Measurements from ENCODE around the gene NPAS1. TPM values are rescaled to one million over a fixed set of nuclear protein-coding genes. Genes with fewer than 3 reads are reported as not detected.

The NPAS1 gene
- polyA plus RNA-seq, 1 donor (not counting 4 experiments of a cell fraction or from before 2014, with no cell fraction given) = 0.42 TPM

- FAIRE-seq (no peak), DNase-seq (ENCODE audit: low read depth, low spot score) (no peak)
- peaks cover 3% of the 10 kb centered on the region for H3K4me1 ChIP-seq (ENCODE audit: control insufficient read depth, extremely low read depth, insufficient read depth, low read length)
- no peak overlapping the region for H3K4me3 ChIP-seq (ENCODE audit: control insufficient read depth in 2 of 3, extremely low read depth in 1 of 3, insufficient read depth in 2 of 3, low read depth in 1 of 3, low read length in 3 of 3)
- no peak overlapping the region for H3K4me2 ChIP-seq (ENCODE audit: control insufficient read depth, extremely low read depth, insufficient read depth, low read depth, low read length)
- no peak overlapping the region for H3K9ac ChIP-seq (ENCODE audit: control insufficient read depth, extremely low read depth, insufficient read depth, low read length)
- H3K27me3 ChIP-seq (ENCODE audit: control insufficient read depth, extremely low read depth, insufficient read depth, low read length) = no peaks in the 10 kb centered on the region
- no peaks in the 10 kb centered on the region for H3K9me1 ChIP-seq (ENCODE audit: control insufficient read depth, extremely low read depth, insufficient read depth, low read length)
- dilution Hi-C loops (cut with MboI; ENCODE audit: extremely low pct_ligation_motif_present, low sequenced_read_pairs) = no loop called here
- H2AFZ ChIP-seq (ENCODE audit: control insufficient read depth, low read length) = no peak overlapping the region
- no peaks in the 10 kb centered on the region for H3K79me2 ChIP-seq (ENCODE audit: control insufficient read depth, insufficient read depth, low read length)
- no peaks in the 10 kb centered on the region for H4K20me1 ChIP-seq (ENCODE audit: control insufficient read depth, extremely low read depth, insufficient read depth, low read length)
- H3K27ac ChIP-seq (ENCODE audit: control insufficient read depth, insufficient read depth, low read length) = no peak overlapping the region
- no peak for TF ChIP-seq CTCF (optimal IDR thresholded peaks at IDR 0.05 in 1 of 3, IDR thresholded peaks at IDR 0.05 in 1 of 3, conservative IDR thresholded peaks at IDR 0.05 in 1 of 3; ENCODE audit: extremely low read depth in 1 of 3, insufficient read depth in 2 of 3, low read length in 3 of 3)
- no peak for TF ChIP-seq EZH2 (IDR thresholded peaks at IDR 0.05; ENCODE audit: low read length)
- H3K36me3 ChIP-seq (ENCODE audit: control insufficient read depth in 2 of 2, extremely low read depth in 1 of 2, insufficient read depth in 2 of 2, low read length in 2 of 2) = peaks cover 19 to 32% of the 10 kb centered on the region in 2 experiments
- no peaks in the 10 kb centered on the region for H3K9me3 ChIP-seq (ENCODE audit: control insufficient read depth, low read depth, low read length)
Observed at GRCh38 chr19:47063874-47064273, 44.2 kb downstream of the NPAS1 start.

GRCh38 chr19:47065242-47065641, 45.6 kb downstream of the NPAS1 start:
- peaks cover 1% of the 10 kb centered on the region for H3K79me2 ChIP-seq (ENCODE audit: control insufficient read depth, insufficient read depth, low read length)
- TF ChIP-seq CTCF (optimal IDR thresholded peaks at IDR 0.05 in 1 of 3, IDR thresholded peaks at IDR 0.05 in 1 of 3, conservative IDR thresholded peaks at IDR 0.05 in 1 of 3; ENCODE audit: extremely low read depth in 1 of 3, insufficient read depth in 2 of 3, low read length in 3 of 3) (no peak), EZH2 (IDR thresholded peaks at IDR 0.05; ENCODE audit: low read length) (no peak)
- H3K9ac ChIP-seq (ENCODE audit: control insufficient read depth, extremely low read depth, insufficient read depth, low read length) = no peak overlapping the region
- H3K4me1 ChIP-seq (ENCODE audit: control insufficient read depth, extremely low read depth, insufficient read depth, low read length) = peaks cover 3% of the 10 kb centered on the region
- peaks cover 4% of the 10 kb centered on the region for H4K20me1 ChIP-seq (ENCODE audit: control insufficient read depth, extremely low read depth, insufficient read depth, low read length)
- no peaks in the 10 kb centered on the region for H3K9me3 ChIP-seq (ENCODE audit: control insufficient read depth, low read depth, low read length)
- no peak for FAIRE-seq
- H2AFZ ChIP-seq (ENCODE audit: control insufficient read depth, low read length) = no peak overlapping the region
- H3K9me1 ChIP-seq (ENCODE audit: control insufficient read depth, extremely low read depth, insufficient read depth, low read length) = no peaks in the 10 kb centered on the region
- dilution Hi-C loops (cut with MboI; ENCODE audit: extremely low pct_ligation_motif_present, low sequenced_read_pairs) = no loop called here
- H3K36me3 ChIP-seq (ENCODE audit: control insufficient read depth in 2 of 2, extremely low read depth in 1 of 2, insufficient read depth in 2 of 2, low read length in 2 of 2) = peaks cover 24 to 34% of the 10 kb centered on the region in 2 experiments
- DNase-seq (ENCODE audit: low read depth, low spot score) = no peak
- H3K27ac ChIP-seq (ENCODE audit: control insufficient read depth, insufficient read depth, low read length) = no peak overlapping the region
- no peaks in the 10 kb centered on the region for H3K27me3 ChIP-seq (ENCODE audit: control insufficient read depth, extremely low read depth, insufficient read depth, low read length)
- no peak overlapping the region for H3K4me3 ChIP-seq (ENCODE audit: control insufficient read depth in 2 of 3, extremely low read depth in 1 of 3, insufficient read depth in 2 of 3, low read depth in 1 of 3, low read length in 3 of 3)
- H3K4me2 ChIP-seq (ENCODE audit: control insufficient read depth, extremely low read depth, insufficient read depth, low read depth, low read length) = no peak overlapping the region
